ENCODE data around the gene KLHL22.
"Not testable (repeated sequence)": the region's sequence is repeated elsewhere in the genome, so short reads cannot be mapped to it uniquely, and the experiment has no call there.

KLHL22 gene

GRCh38 chr22:20419664-20419951 lies 76.0 kb downstream of the KLHL22 start:
- in situ Hi-C loops (cut with MboI; ENCODE audit: low sequenced_read_pairs, unreplicated experiment), result no loop called here
- no peak for TF ChIP-seq CTCF (IDR thresholded peaks at IDR 0.05; ENCODE audit: borderline replicate concordance, control extremely low read depth, extremely low read depth, insufficient read depth, missing control alignments)
- no peak for DNase-seq (ENCODE audit: low spot score)

- TF ChIP-seq CTCF (IDR thresholded peaks at IDR 0.05; ENCODE audit: borderline replicate concordance, control extremely low read depth, extremely low read depth, insufficient read depth, missing control alignments), result peak; percentile 73
- in situ Hi-C loops (cut with MboI; ENCODE audit: low sequenced_read_pairs, unreplicated experiment), result no loop called here
- peak; percentile 88 for DNase-seq (ENCODE audit: low spot score)
These were observed 77.3 kb downstream of the KLHL22 start for GRCh38 chr22:20418211-20418788.

- in situ Hi-C loops (cut with MboI; ENCODE audit: low sequenced_read_pairs, unreplicated experiment); DNase-seq (ENCODE audit: low spot score): not testable (repeated sequence)
These were observed 79.9 kb downstream of the KLHL22 start for GRCh38 chr22:20415699-20416098.

- DNase-seq (ENCODE audit: low spot score); in situ Hi-C loops (cut with MboI; ENCODE audit: low sequenced_read_pairs, unreplicated experiment): not testable (repeated sequence)
These were observed 80.4 kb downstream of the KLHL22 start for GRCh38 chr22:20415241-20415640.

GRCh38 chr22:20414450-20414849 lies 81.1 kb downstream of the KLHL22 start:
- DNase-seq (ENCODE audit: low spot score), result no peak
- no peak for TF ChIP-seq CTCF (IDR thresholded peaks at IDR 0.05; ENCODE audit: borderline replicate concordance, control extremely low read depth, extremely low read depth, insufficient read depth, missing control alignments)
- in situ Hi-C loops (cut with MboI; ENCODE audit: low sequenced_read_pairs, unreplicated experiment), result no loop called here

GRCh38 chr22:20414059-20414440 lies 81.5 kb downstream of the KLHL22 start:
- in situ Hi-C loops (cut with MboI; ENCODE audit: low sequenced_read_pairs, unreplicated experiment), result no loop called here
- no peak for DNase-seq (ENCODE audit: low spot score)
- no peak for TF ChIP-seq CTCF (IDR thresholded peaks at IDR 0.05; ENCODE audit: borderline replicate concordance, control extremely low read depth, extremely low read depth, insufficient read depth, missing control alignments)

GRCh38 chr22:20413217-20414058 lies 82.2 kb downstream of the KLHL22 start:
- no peak for DNase-seq (ENCODE audit: low spot score)
- in situ Hi-C loops (cut with MboI; ENCODE audit: low sequenced_read_pairs, unreplicated experiment), result no loop called here
- no peak for TF ChIP-seq CTCF (IDR thresholded peaks at IDR 0.05; ENCODE audit: borderline replicate concordance, control extremely low read depth, extremely low read depth, insufficient read depth, missing control alignments)
